K562 (cell line): Measurements from ENCODE around the gene ZP1. TPM values are rescaled to one million over a fixed set of nuclear protein-coding genes. Genes with fewer than 3 reads are reported as not detected.

Source experiments
- CCNT2 ChIP-seq: IDR thresholded peaks from 2 replicates; pipeline ENCODE4 v1.6.1; 2011; ENCODE audit warnings: borderline replicate concordance, low read depth, mild to moderate bottlenecking, moderate library complexity, mixed read lengths, low read length; ENCODE audit not compliant: insufficient read length; ENCODE audit errors: extremely low read depth
- EHMT2 ChIP-seq: fragments of 450-650 bp; IDR thresholded peaks from 2 replicates; pipeline ENCODE4 v1.6.1; 2018; ENCODE audit warnings: antibody characterized with exemption
- FOXJ2 ChIP-seq: fragments of 200-800 bp; sonication (Bioruptor generic); IDR thresholded peaks from 2 replicates; pipeline ENCODE4 v1.6.1; 2016; ENCODE audit warnings: missing genetic modification characterization, missing compliant biosample characterization
- HDAC6 ChIP-seq: IDR thresholded peaks from 2 replicates; pipeline ENCODE4 v1.6.1; 2012; ENCODE audit warnings: low read depth, mild to moderate bottlenecking, control low read depth, inconsistent platforms, low read length, moderate library complexity
- RBFOX2 ChIP-seq: fragments of 200-400 bp; formaldehyde crosslinking; IDR thresholded peaks from 2 replicates; pipeline ENCODE4 v1.6.1; 2017; ENCODE audit warnings: low read depth, mild to moderate bottlenecking, low read length, moderate library complexity
- TAL1 ChIP-seq: fragments of 450-650 bp; IDR thresholded peaks from 2 replicates; pipeline ENCODE4 v1.6.1; 2016; ENCODE audit warnings: mild to moderate bottlenecking
- YY1 ChIP-seq, 3 experiments: IDR thresholded peaks; 2 replicates each; pipeline ENCODE4 v1.6.1; 2011; ENCODE audit warnings: low read length in 2 of 3, mild to moderate bottlenecking in 2 of 3, moderate library complexity in 2 of 3, borderline replicate concordance in 1 of 3, control low read depth in 1 of 3, low read depth in 1 of 3; ENCODE audit not compliant: insufficient read depth in 3 of 3, insufficient replicate concordance in 2 of 3, control insufficient read depth in 1 of 3, insufficient read length in 1 of 3; ENCODE audit errors: extremely low read depth in 1 of 3
- ZNF232 ChIP-seq: sonication (generic); formaldehyde crosslinking; IDR thresholded peaks from 2 replicates; pipeline ENCODE4 v1.8.0; 2022; ENCODE audit warnings: mild to moderate bottlenecking, missing genetic modification reagents
- ZNF644 ChIP-seq: fragments of 200-800 bp; sonication (Bioruptor generic); IDR thresholded peaks from 2 replicates; pipeline ENCODE4 v1.6.1; 2016; ENCODE audit warnings: low read depth, missing genetic modification characterization, missing compliant biosample characterization
- polyA plus RNA-seq, 8 experiments: library from polyadenylated mRNA; depleted of rRNA in 4 of 8; stranded (reverse) in 5 of 8; unstranded in 3 of 8; fragments of >200 nt; fragmentation: Nextera tagmentation in 2 of 8; fragmentation: Illumina TruSeq in 1 of 8; extraction: Ambion mirVana in 2 of 8; extraction: Trizol in 1 of 8; gene quantifications; 2 replicates each; pipeline versions ENCODE4 v1.2.1 to v1.2.3, GENCODE V29; 2011 to 2014; ENCODE audit warnings: inconsistent platforms in 1 of 8, missing spikeins in 1 of 8
- total RNA-seq, 7 experiments: library from RNA; depleted of rRNA in 6 of 7; stranded (reverse); fragments of >200 nt in 6 of 7; fragmentation: Illumina TruSeq in 2 of 7; extraction: Trizol in 2 of 7; gene quantifications; 2 replicates each; pipeline versions ENCODE4 v1.2.1 to v1.2.3, GENCODE V29; 2011 to 2021; ENCODE audit warnings: low replicate concordance in 1 of 7
- TF ChIP-seq, protein P1 (sequence below): sonication (generic); formaldehyde crosslinking; IDR thresholded peaks from 2 replicates; pipeline ENCODE4 v1.8.0; 2023; ENCODE audit warnings: missing genetic modification reagents, mild to moderate bottlenecking, borderline replicate concordance
- TF ChIP-seq, protein P2 (sequence below): fragments of 450-650 bp; IDR thresholded peaks from 2 replicates; pipeline ENCODE4 v1.6.1; 2016; ENCODE audit warnings: low read depth, mild to moderate bottlenecking, moderate library complexity
- TF ChIP-seq, protein P3 (sequence below): sonication (generic); formaldehyde crosslinking; IDR thresholded peaks from 2 replicates; pipeline ENCODE4 v1.8.1; 2023; ENCODE audit warnings: mild to moderate bottlenecking, missing genetic modification reagents, moderate library complexity
- TF ChIP-seq, protein P4 (sequence below), 3 experiments: fragments of 200-800 bp in 1 of 3; fragments of 250-450 bp in 1 of 3; fragments of 450-650 bp in 1 of 3; sonication (Bioruptor Pico) in 1 of 3; sonication (Bioruptor generic) in 1 of 3; formaldehyde crosslinking in 1 of 3; IDR thresholded peaks; 2 replicates each; pipeline versions ENCODE4 v1.6.1 to v1.8.0; 2016 to 2022; ENCODE audit warnings: mild to moderate bottlenecking in 2 of 3, missing genetic modification characterization in 2 of 3, missing compliant biosample characterization in 1 of 3, moderate library complexity in 1 of 3

ZP1 gene
- total and polyA plus RNA-seq, 9 of the 15 experiments (the other 6 are each of a cell fraction or from before 2014, with no cell fraction given), result 0.11 to 0.15 TPM; not detected in 7

GRCh38 chr11:60906132-60906972 lies 39.0 kb downstream of the ZP1 start, which contains the start of gene PRPF19 (continued):
- TF ChIP-seq, protein P1, sequence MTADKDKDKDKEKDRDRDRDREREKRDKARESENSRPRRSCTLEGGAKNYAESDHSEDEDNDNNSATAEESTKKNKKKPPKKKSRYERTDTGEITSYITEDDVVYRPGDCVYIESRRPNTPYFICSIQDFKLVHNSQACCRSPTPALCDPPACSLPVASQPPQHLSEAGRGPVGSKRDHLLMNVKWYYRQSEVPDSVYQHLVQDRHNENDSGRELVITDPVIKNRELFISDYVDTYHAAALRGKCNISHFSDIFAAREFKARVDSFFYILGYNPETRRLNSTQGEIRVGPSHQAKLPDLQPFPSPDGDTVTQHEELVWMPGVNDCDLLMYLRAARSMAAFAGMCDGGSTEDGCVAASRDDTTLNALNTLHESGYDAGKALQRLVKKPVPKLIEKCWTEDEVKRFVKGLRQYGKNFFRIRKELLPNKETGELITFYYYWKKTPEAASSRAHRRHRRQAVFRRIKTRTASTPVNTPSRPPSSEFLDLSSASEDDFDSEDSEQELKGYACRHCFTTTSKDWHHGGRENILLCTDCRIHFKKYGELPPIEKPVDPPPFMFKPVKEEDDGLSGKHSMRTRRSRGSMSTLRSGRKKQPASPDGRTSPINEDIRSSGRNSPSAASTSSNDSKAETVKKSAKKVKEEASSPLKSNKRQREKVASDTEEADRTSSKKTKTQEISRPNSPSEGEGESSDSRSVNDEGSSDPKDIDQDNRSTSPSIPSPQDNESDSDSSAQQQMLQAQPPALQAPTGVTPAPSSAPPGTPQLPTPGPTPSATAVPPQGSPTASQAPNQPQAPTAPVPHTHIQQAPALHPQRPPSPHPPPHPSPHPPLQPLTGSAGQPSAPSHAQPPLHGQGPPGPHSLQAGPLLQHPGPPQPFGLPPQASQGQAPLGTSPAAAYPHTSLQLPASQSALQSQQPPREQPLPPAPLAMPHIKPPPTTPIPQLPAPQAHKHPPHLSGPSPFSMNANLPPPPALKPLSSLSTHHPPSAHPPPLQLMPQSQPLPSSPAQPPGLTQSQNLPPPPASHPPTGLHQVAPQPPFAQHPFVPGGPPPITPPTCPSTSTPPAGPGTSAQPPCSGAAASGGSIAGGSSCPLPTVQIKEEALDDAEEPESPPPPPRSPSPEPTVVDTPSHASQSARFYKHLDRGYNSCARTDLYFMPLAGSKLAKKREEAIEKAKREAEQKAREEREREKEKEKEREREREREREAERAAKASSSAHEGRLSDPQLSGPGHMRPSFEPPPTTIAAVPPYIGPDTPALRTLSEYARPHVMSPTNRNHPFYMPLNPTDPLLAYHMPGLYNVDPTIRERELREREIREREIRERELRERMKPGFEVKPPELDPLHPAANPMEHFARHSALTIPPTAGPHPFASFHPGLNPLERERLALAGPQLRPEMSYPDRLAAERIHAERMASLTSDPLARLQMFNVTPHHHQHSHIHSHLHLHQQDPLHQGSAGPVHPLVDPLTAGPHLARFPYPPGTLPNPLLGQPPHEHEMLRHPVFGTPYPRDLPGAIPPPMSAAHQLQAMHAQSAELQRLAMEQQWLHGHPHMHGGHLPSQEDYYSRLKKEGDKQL (CRISPR knock-in tag), result 0 out of 2 replicates have a peak, but pooled peaks have one; percentile 79
- TF ChIP-seq RBFOX2 (peak; percentile 100), CCNT2 (no peak), ZNF232 (0 out of 2 replicates have a peak, but pooled peaks have one; percentile 52), TAL1 (no peak), YY1 (IDR thresholded peaks at IDR 0.05; ENCODE audit: borderline replicate concordance in 1 of 3, control insufficient read depth in 1 of 3, extremely low read depth in 1 of 3, insufficient read depth in 3 of 3, insufficient read length in 1 of 3, insufficient replicate concordance in 2 of 3, low read depth in 1 of 3, low read length in 2 of 3) (peak in 1 of 3 experiments; percentile 30), HDAC6 (no peak), EHMT2 (no peak), FOXJ2 (tag) (peak; percentile 60; the same call in 1 of the 2 replicates), ZNF644 (tag) (no peak)
- TF ChIP-seq, protein P2, sequence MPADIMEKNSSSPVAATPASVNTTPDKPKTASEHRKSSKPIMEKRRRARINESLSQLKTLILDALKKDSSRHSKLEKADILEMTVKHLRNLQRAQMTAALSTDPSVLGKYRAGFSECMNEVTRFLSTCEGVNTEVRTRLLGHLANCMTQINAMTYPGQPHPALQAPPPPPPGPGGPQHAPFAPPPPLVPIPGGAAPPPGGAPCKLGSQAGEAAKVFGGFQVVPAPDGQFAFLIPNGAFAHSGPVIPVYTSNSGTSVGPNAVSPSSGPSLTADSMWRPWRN, result no peak
- TF ChIP-seq, protein P3, sequence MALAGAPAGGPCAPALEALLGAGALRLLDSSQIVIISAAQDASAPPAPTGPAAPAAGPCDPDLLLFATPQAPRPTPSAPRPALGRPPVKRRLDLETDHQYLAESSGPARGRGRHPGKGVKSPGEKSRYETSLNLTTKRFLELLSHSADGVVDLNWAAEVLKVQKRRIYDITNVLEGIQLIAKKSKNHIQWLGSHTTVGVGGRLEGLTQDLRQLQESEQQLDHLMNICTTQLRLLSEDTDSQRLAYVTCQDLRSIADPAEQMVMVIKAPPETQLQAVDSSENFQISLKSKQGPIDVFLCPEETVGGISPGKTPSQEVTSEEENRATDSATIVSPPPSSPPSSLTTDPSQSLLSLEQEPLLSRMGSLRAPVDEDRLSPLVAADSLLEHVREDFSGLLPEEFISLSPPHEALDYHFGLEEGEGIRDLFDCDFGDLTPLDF (CRISPR knock-in tag), result peak; percentile 84; the same call in 1 of the 2 replicates
- TF ChIP-seq, protein P4, sequence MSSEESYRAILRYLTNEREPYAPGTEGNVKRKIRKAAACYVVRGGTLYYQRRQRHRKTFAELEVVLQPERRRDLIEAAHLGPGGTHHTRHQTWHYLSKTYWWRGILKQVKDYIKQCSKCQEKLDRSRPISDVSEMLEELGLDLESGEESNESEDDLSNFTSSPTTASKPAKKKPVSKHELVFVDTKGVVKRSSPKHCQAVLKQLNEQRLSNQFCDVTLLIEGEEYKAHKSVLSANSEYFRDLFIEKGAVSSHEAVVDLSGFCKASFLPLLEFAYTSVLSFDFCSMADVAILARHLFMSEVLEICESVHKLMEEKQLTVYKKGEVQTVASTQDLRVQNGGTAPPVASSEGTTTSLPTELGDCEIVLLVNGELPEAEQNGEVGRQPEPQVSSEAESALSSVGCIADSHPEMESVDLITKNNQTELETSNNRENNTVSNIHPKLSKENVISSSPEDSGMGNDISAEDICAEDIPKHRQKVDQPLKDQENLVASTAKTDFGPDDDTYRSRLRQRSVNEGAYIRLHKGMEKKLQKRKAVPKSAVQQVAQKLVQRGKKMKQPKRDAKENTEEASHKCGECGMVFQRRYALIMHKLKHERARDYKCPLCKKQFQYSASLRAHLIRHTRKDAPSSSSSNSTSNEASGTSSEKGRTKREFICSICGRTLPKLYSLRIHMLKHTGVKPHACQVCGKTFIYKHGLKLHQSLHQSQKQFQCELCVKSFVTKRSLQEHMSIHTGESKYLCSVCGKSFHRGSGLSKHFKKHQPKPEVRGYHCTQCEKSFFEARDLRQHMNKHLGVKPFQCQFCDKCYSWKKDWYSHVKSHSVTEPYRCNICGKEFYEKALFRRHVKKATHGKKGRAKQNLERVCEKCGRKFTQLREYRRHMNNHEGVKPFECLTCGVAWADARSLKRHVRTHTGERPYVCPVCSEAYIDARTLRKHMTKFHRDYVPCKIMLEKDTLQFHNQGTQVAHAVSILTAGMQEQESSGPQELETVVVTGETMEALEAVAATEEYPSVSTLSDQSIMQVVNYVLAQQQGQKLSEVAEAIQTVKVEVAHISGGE (CRISPR knock-in tag; IDR thresholded peaks at IDR 0.05), result peak in 2 of 3 experiments; percentile 74 to 90; a peak in 5 of 6 replicates
